SK-N-SH treated with all-trans-retinoic acid at 6 μM for 48 hours (cell line): ENCODE results near the gene C22orf39.

Source experiments
- OSR1 ChIP-seq: fragments of 250-450 bp; sonication (Bioruptor Pico); IDR thresholded peaks from 2 replicates; pipeline ENCODE4 v1.8.0; 2022; ENCODE audit warnings: moderate library complexity, mild to moderate bottlenecking, inconsistent platforms
- PPARA ChIP-seq: fragments of 250-450 bp; sonication (Bioruptor Pico); IDR thresholded peaks from 2 replicates; pipeline ENCODE4 v1.5.0; 2020; ENCODE audit warnings: mild to moderate bottlenecking, borderline replicate concordance
- ZFP3 ChIP-seq: fragments of 250-450 bp; sonication (Bioruptor Pico); IDR thresholded peaks from 2 replicates; pipeline ENCODE4 v1.5.0; 2020; ENCODE audit warnings: mild to moderate bottlenecking, moderate library complexity
- ZFP30 ChIP-seq: fragments of 450-650 bp; formaldehyde crosslinking; IDR thresholded peaks from 2 replicates; pipeline ENCODE4 v1.5.0; 2022; ENCODE audit warnings: mild to moderate bottlenecking, moderate library complexity
- TF ChIP-seq, protein P1 (sequence below): fragments of 250-450 bp; sonication (Bioruptor Pico); IDR thresholded peaks from 2 replicates; pipeline ENCODE4 v1.8.0; 2020; ENCODE audit warnings: mild to moderate bottlenecking, moderate library complexity, borderline replicate concordance
- TF ChIP-seq, protein P2 (sequence below): fragments of 250-450 bp; sonication (Bioruptor Pico); IDR thresholded peaks from 2 replicates; pipeline ENCODE4 v1.5.0; 2020; ENCODE audit warnings: mild to moderate bottlenecking, moderate library complexity

- TF ChIP-seq, protein P1, sequence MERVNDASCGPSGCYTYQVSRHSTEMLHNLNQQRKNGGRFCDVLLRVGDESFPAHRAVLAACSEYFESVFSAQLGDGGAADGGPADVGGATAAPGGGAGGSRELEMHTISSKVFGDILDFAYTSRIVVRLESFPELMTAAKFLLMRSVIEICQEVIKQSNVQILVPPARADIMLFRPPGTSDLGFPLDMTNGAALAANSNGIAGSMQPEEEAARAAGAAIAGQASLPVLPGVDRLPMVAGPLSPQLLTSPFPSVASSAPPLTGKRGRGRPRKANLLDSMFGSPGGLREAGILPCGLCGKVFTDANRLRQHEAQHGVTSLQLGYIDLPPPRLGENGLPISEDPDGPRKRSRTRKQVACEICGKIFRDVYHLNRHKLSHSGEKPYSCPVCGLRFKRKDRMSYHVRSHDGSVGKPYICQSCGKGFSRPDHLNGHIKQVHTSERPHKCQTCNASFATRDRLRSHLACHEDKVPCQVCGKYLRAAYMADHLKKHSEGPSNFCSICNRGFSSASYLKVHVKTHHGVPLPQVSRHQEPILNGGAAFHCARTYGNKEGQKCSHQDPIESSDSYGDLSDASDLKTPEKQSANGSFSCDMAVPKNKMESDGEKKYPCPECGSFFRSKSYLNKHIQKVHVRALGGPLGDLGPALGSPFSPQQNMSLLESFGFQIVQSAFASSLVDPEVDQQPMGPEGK (CRISPR knock-in tag), result no peak
- TF ChIP-seq ZFP30 (CRISPR knock-in tag) (no peak), ZFP3 (CRISPR knock-in tag) (no peak), OSR1 (CRISPR knock-in tag) (no peak), PPARA (CRISPR knock-in tag) (no peak)
- TF ChIP-seq, protein P2, sequence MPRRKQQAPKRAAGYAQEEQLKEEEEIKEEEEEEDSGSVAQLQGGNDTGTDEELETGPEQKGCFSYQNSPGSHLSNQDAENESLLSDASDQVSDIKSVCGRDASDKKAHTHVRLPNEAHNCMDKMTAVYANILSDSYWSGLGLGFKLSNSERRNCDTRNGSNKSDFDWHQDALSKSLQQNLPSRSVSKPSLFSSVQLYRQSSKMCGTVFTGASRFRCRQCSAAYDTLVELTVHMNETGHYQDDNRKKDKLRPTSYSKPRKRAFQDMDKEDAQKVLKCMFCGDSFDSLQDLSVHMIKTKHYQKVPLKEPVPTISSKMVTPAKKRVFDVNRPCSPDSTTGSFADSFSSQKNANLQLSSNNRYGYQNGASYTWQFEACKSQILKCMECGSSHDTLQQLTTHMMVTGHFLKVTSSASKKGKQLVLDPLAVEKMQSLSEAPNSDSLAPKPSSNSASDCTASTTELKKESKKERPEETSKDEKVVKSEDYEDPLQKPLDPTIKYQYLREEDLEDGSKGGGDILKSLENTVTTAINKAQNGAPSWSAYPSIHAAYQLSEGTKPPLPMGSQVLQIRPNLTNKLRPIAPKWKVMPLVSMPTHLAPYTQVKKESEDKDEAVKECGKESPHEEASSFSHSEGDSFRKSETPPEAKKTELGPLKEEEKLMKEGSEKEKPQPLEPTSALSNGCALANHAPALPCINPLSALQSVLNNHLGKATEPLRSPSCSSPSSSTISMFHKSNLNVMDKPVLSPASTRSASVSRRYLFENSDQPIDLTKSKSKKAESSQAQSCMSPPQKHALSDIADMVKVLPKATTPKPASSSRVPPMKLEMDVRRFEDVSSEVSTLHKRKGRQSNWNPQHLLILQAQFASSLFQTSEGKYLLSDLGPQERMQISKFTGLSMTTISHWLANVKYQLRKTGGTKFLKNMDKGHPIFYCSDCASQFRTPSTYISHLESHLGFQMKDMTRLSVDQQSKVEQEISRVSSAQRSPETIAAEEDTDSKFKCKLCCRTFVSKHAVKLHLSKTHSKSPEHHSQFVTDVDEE (CRISPR knock-in tag), result no peak
These were observed 41.2 kb downstream of the C22orf39 start for GRCh38 chr22:19406281-19406811.
